K562 (cell line): ENCODE results near the gene ANTXRL. TPM values are rescaled to one million over a fixed set of nuclear protein-coding genes. Genes with fewer than 3 reads are reported as not detected.
"Not testable (repeated sequence)": the region's sequence is repeated elsewhere in the genome, so short reads cannot be mapped to it uniquely, and the experiment has no call there.

Experiments used
- ATAC-seq: fragments of 200-7000 bp; cut with Tn5 transposase; 3 replicates; pipeline ENCODE4 v1.9.1; 2020; ENCODE audit warnings: moderate library complexity
- BruUV-seq: library from RNA; stranded (reverse); fragments of 400-500 nt; replicated peaks from 2 replicates; lab custom pipeline; 2021; lab: Mats Ljungman, UMichigan
- CTCF ChIA-PET: fragments of 300-600 bp; formaldehyde crosslinking; extraction: SDS; loops from one replicate; lab custom pipeline; 2021; ENCODE audit warnings: low intra/inter-chr PET ratio; lab: Yijun Ruan, JAX
- POLR2A ChIA-PET: fragments of 300-600, 350-650 bp; sonication (Branson Sonifier 250); formaldehyde crosslinking; extraction: SDS; loops from one replicate; lab custom pipeline; 2021; ENCODE audit warnings: antibody characterized with exemption, inconsistent platforms; lab: Yijun Ruan, JAX
- DNase-seq, 4 experiments: peaks; one replicate each; pipeline versions ENCODE4 v3.0.0 to v3.0.0-alpha.2; 2011 to 2018; ENCODE audit warnings: low spot score in 3 of 4, mixed read lengths in 3 of 4; ENCODE audit errors: extremely low read depth in 1 of 4
- FAIRE-seq: peaks from 2 replicates; lab custom pipeline; 2011; peaks lifted over from hg19 to GRCh38; lab: Jason Lieb, UNC
- H2AFZ ChIP-seq: 2 replicates; pipeline ENCODE4 v1.6.0; 2011; ENCODE audit warnings: low read depth, low read length, control low read depth, inconsistent platforms
- H3K27ac ChIP-seq: fragments of 200-600 bp; 3 replicates; pipeline ENCODE4 v1.8.0; 2011; ENCODE audit warnings: low read depth, mild to moderate bottlenecking, control low read depth, inconsistent platforms, low read length, moderate library complexity, mixed read lengths; ENCODE audit errors: extremely low read depth
- H3K27me3 ChIP-seq, 2 experiments: fragments of 300-600 bp in 1 of 2; 2 replicates in 1 of 2; 3 replicates in 1 of 2; pipeline versions ENCODE4 v1.6.0 to v1.8.0; 2011; ENCODE audit warnings: inconsistent platforms in 2 of 2, low read length in 2 of 2, mild to moderate bottlenecking in 1 of 2, mixed read lengths in 1 of 2, moderate library complexity in 1 of 2; ENCODE audit not compliant: control insufficient read depth in 2 of 2, insufficient read depth in 2 of 2
- H3K36me3 ChIP-seq: fragments of 300-600 bp; 3 replicates; pipeline ENCODE4 v1.8.0; 2011; ENCODE audit warnings: mild to moderate bottlenecking, low read length, inconsistent platforms; ENCODE audit not compliant: control insufficient read depth, insufficient read depth
- H3K4me1 ChIP-seq, 2 experiments: fragments of 200-600 bp in 1 of 2; replicated peaks in 1 of 2; 2 replicates in 1 of 2; 3 replicates in 1 of 2; pipeline versions ENCODE4 v1.5.1 to v1.8.0; 2011; ENCODE audit warnings: inconsistent platforms in 2 of 2, low read length in 2 of 2, mild to moderate bottlenecking in 1 of 2, mixed read lengths in 1 of 2, moderate library complexity in 1 of 2; ENCODE audit not compliant: control insufficient read depth in 2 of 2, insufficient read depth in 2 of 2
- H3K4me2 ChIP-seq: 2 replicates; pipeline ENCODE4 v1.6.1; 2011; ENCODE audit warnings: low read length, control low read depth, inconsistent platforms, mixed read lengths; ENCODE audit not compliant: insufficient read depth
- H3K4me3 ChIP-seq: fragments of 200-600 bp; sonication (generic), shearing (Covaris generic); 2 replicates; pipeline ENCODE4 v1.5.1; 2016; ENCODE audit warnings: control low read depth, inconsistent platforms
- H3K79me2 ChIP-seq: fragments of 200-600 bp; 3 replicates; pipeline ENCODE4 v1.8.0; 2011; ENCODE audit warnings: low read length, inconsistent platforms; ENCODE audit not compliant: control insufficient read depth, insufficient read depth
- H3K9ac ChIP-seq, 2 experiments: 2 replicates each; pipeline versions ENCODE4 v1.6.0 to v1.6.1; 2011; ENCODE audit warnings: low read depth in 2 of 2, low read length in 2 of 2, control low read depth in 1 of 2, inconsistent platforms in 1 of 2, mild to moderate bottlenecking in 1 of 2, mixed read lengths in 1 of 2; ENCODE audit not compliant: insufficient read depth in 1 of 2
- H3K9me1 ChIP-seq: one replicate; pipeline ENCODE4 v1.6.0; 2011; ENCODE audit warnings: inconsistent platforms, mild to moderate bottlenecking, low read length, moderate library complexity; ENCODE audit not compliant: control insufficient read depth, insufficient read depth
- H3K9me3 ChIP-seq: replicated peaks from 2 replicates; pipeline ENCODE4 v1.5.1; 2011; ENCODE audit warnings: low read depth, low read length, inconsistent platforms; ENCODE audit not compliant: control insufficient read depth, insufficient read depth
- H4K20me1 ChIP-seq: replicated peaks from 2 replicates; pipeline ENCODE4 v1.6.1; 2011; ENCODE audit warnings: low read length, inconsistent platforms, mixed read lengths; ENCODE audit not compliant: control insufficient read depth, insufficient read depth
- CREB1 ChIP-seq, 2 experiments: sonication (generic) in 1 of 2; formaldehyde crosslinking in 1 of 2; IDR thresholded peaks; 2 replicates each; pipeline versions ENCODE4 v1.6.1 to v1.8.0; 2012 to 2022; ENCODE audit warnings: inconsistent platforms in 1 of 2, mild to moderate bottlenecking in 1 of 2, missing genetic modification reagents in 1 of 2, moderate library complexity in 1 of 2
- HNRNPK ChIP-seq: fragments of 200-400 bp; formaldehyde crosslinking; IDR thresholded peaks from one replicate; pipeline ENCODE4 v1.6.1; 2018; ENCODE audit warnings: mild to moderate bottlenecking, low read depth, low read length; ENCODE audit not compliant: poor library complexity, severe bottlenecking
- NR1H2 ChIP-seq: sonication (generic); formaldehyde crosslinking; IDR thresholded peaks from 2 replicates; pipeline ENCODE4 v1.4.0; 2020; ENCODE audit warnings: mild to moderate bottlenecking, missing genetic modification reagents
- ZNF121 ChIP-seq: sonication (generic); formaldehyde crosslinking; conservative IDR thresholded peaks from 2 replicates; pipeline ENCODE4 v1.8.0; 2022; ENCODE audit warnings: missing genetic modification reagents
- ZNF232 ChIP-seq: sonication (generic); formaldehyde crosslinking; IDR thresholded peaks from 2 replicates; pipeline ENCODE4 v1.8.0; 2022; ENCODE audit warnings: mild to moderate bottlenecking, missing genetic modification reagents
- WGBS: fragments of 100-300 bp; shearing (Covaris generic); methylation state at CpG from one replicate; pipeline ENCODE4 v1.1.6; 2016; ENCODE audit warnings: low coverage, mixed read lengths; ENCODE audit not compliant: insufficient coverage; ENCODE audit errors: missing lambda C conversion rate; 5-methylcytosine and 5-hydroxymethylcytosine counted together
- in situ Hi-C: fragments of 300-500 bp; cut with MboI; formaldehyde crosslinking; loops from 4 replicates; pipeline ENCODE4 v1.15.0; 2018; ENCODE audit warnings: inconsistent platforms, mixed read lengths
- intact Hi-C: fragments of 100-400 bp; cut with micrococcal nuclease; formaldehyde crosslinking; loops from 2 replicates; pipeline ENCODE4 v1.14.2; 2022
- polyA plus RNA-seq, 8 experiments: library from polyadenylated mRNA; depleted of rRNA in 4 of 8; stranded (reverse) in 5 of 8; unstranded in 3 of 8; fragments of >200 nt; fragmentation: Nextera tagmentation in 2 of 8; fragmentation: Illumina TruSeq in 1 of 8; extraction: Ambion mirVana in 2 of 8; extraction: Trizol in 1 of 8; gene quantifications; 2 replicates each; pipeline versions ENCODE4 v1.2.1 to v1.2.3, GENCODE V29; 2011 to 2014; ENCODE audit warnings: inconsistent platforms in 1 of 8, missing spikeins in 1 of 8
- total RNA-seq, 7 experiments: library from RNA; depleted of rRNA in 6 of 7; stranded (reverse); fragments of >200 nt in 6 of 7; fragmentation: Illumina TruSeq in 2 of 7; extraction: Trizol in 2 of 7; gene quantifications; 2 replicates each; pipeline versions ENCODE4 v1.2.1 to v1.2.3, GENCODE V29; 2011 to 2021; ENCODE audit warnings: low replicate concordance in 1 of 7

The ANTXRL gene
- total and polyA plus RNA-seq, 9 of the 15 experiments (the other 6 are each of a cell fraction or from before 2014, with no cell fraction given), result not detected

DNA sequence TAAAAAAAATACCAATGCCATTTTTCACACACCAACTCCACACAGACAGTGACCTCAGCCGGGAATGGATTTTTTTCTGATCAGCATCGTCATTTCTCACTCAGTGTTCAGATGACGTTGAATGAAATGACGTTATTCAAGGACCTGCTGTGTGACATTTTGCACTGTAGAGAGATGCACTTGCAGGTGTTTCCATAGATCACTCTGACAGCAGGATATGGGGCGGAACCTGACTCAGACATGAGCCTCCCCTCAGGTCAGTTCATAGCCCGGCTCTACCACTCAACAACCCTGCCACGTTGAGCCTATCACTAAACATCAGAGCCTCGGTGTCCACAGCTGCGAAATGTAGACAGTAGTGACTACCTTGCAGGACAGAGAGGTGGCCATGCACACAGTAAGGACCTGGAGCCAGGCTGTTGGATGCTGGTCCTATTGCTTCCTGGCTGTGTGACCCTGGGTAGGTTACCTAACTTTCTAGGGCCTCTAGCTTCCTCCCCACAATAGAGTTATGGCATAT lies 41.4 kb upstream of the ANTXRL start:
- Histone ChIP-seq H3K4me3 (no peak overlapping the region), H3K9me1 (no peaks in the 10 kb centered on the region), H3K9me3 (no peaks in the 10 kb centered on the region), H2AFZ (no peak overlapping the region), H3K27me3 (peaks cover 2 to 41% of the 10 kb centered on the region in 2 experiments; a peak in 3 of 5 replicates), H3K4me2 (no peak overlapping the region), H3K9ac (no peak overlapping the region), H3K4me1 (peaks cover 2 to 5% of the 10 kb centered on the region in 2 experiments; a peak in 3 of 5 replicates), H3K79me2 (no peaks in the 10 kb centered on the region), H3K27ac (no peak overlapping the region), H4K20me1 (no peaks in the 10 kb centered on the region; the same call in 1 of the 2 replicates)
- DNase-seq (no peak), ATAC-seq (no peak)
- 2% methylated on average over 9 of the region's 9 CpGs for WGBS
- CTCF ChIA-PET, result no interaction called here
- BruUV-seq, result no TSS peak
- no peak for TF ChIP-seq ZNF121
- no peak for TF ChIP-seq ZNF232 (CRISPR knock-in tag)
- no peak for TF ChIP-seq NR1H2 (CRISPR knock-in tag)
- no peak for TF ChIP-seq HNRNPK
- TF ChIP-seq CREB1 (IDR thresholded peaks at IDR 0.05), result 0 out of 2 replicates have a peak, but pooled peaks have one; percentile 34
- TF ChIP-seq CREB1 (CRISPR knock-in tag; IDR thresholded peaks at IDR 0.05), result no peak
- TF ChIP-seq, all 486 proteins: peak for 1
- H3K36me3 ChIP-seq, result no peaks in the 10 kb centered on the region
- in situ Hi-C loops (loop anchor here (5.0 to 25.0 kb wide), 2 partner anchors 72 to 1008 kb away; no protein-coding TSS in a partner anchor), intact Hi-C loops (no loop called here)
- POLR2A ChIA-PET, result no interaction called here
- FAIRE-seq, result no peak

DNA sequence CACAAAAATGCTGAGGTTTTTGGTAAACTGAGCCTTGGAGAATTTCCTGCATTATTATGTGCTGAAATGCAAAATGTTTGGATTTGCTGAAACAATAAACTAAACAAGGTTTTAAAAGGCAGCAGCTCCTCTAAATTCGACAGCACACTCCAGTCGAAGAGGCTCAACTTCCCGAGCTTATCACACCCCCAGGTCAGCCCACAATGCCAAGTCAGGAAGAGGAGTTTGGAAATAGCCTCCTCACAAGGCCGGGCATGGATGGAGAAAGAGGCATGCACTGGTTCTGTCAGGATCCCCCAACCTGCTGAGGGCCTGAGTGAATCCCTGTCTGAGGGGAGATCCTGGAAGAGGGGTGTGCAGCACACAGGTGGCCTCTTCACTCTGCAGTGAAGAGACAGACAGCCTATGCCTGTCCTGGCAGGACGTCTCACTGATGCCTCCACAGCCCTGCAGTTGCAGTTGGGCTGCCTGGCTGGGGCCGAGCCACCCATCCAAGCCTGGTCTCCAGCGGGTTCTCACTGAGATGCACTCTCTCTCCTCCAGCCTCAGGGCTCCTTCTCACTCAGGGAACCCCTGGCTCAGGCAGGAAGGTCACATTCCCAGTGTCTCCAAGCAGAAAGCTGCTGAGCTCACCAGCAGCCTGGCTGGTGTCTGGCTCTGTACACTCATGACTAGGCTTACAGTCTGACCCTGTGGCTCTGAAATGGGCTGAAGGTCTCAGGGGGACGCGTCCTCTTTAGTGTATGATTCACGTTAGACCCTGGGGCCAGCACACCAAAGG lies 40.2 kb upstream of the ANTXRL start:
- POLR2A ChIA-PET, H3K9ac ChIP-seq, H2AFZ ChIP-seq, ATAC-seq, intact Hi-C loops, H4K20me1 ChIP-seq, H3K27ac ChIP-seq, H3K9me3 ChIP-seq, BruUV-seq, H3K9me1 ChIP-seq, DNase-seq, CTCF ChIA-PET, H3K36me3 ChIP-seq, H3K4me2 ChIP-seq, H3K4me3 ChIP-seq, FAIRE-seq, H3K79me2 ChIP-seq, H3K4me1 ChIP-seq: not testable (repeated sequence)
- in situ Hi-C loops, result loop anchor here (5.0 to 25.0 kb wide), 2 partner anchors 71 to 1009 kb away; no protein-coding TSS in a partner anchor
- peaks cover 4 to 44% of the 10 kb centered on the region in 2 experiments; a peak in 4 of 5 replicates for H3K27me3 ChIP-seq
- 2% methylated on average over 10 of the region's 10 CpGs for WGBS
